ENCODE data around the gene GABPB2. TPM values are rescaled to one million over a fixed set of nuclear protein-coding genes. Genes with fewer than 3 reads are reported as not detected.

Gene GABPB2
- total and polyA plus RNA-seq, 2 of the 13 experiments (the other 11 are each of a cell fraction or from before 2014, with no cell fraction given) = 0.09 TPM; not detected in 1

DNA sequence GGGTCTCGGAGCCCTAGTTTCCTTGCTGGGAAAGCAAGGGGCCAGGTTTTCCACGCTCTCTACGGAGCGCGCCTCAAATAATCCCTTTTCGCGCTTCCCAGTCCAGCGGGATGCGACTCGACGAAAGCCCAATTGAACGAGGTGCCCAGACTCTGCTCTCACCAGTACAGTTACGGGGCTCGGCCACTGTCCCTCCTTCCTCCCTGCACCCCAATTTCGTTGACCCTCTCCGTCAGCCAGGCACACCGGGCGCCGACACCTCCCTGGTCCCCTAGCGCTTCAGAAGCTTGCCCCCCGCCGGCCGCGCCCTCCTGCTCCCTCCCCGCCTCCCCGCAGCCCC, 75.5 kb downstream of the GABPB2 start:
- no peak for DNase-seq (ENCODE audit: low spot score)
- WGBS (ENCODE audit: low lambda C conversion rate) = 29% methylated on average over 24 of the region's 26 CpGs
- Histone ChIP-seq H3K27ac (ENCODE audit: extremely low read length, insufficient read depth, low read length) (no peak overlapping the region), H3K36me3 (replicated peaks in 1 of 2; ENCODE audit: control insufficient read depth in 1 of 2, insufficient read depth in 2 of 2, low read length in 2 of 2) (no peaks in the 10 kb centered on the region), H4K20me1 (ENCODE audit: insufficient read depth, low read length) (no peaks in the 10 kb centered on the region), H3K4me3 (replicated peaks in 1 of 3; ENCODE audit: insufficient read depth in 1 of 3, low read depth in 2 of 3, low read length in 3 of 3) (peak overlapping the region; percentile 73 to 77 (median 77); a peak in 5 of 6 replicates), H3K9ac (ENCODE audit: insufficient read depth, low read depth, low read length) (peak overlapping the region; percentile 63; the same call in 1 of the 2 replicates), H3K4me2 (ENCODE audit: low read depth, low read length) (peak overlapping the region; percentile 81), H3K9me3 (ENCODE audit: low read length) (no peaks in the 10 kb centered on the region), H3K79me2 (ENCODE audit: insufficient read depth, low read length) (no peaks in the 10 kb centered on the region), H2AFZ (ENCODE audit: low read length) (no peak overlapping the region), H3K27me3 (ENCODE audit: control insufficient read depth in 1 of 2, insufficient read depth in 2 of 2, low read length in 2 of 2) (no peaks in the 10 kb centered on the region), H3K4me1 (ENCODE audit: insufficient read depth, low read length) (peaks cover 33% of the 10 kb centered on the region)
- TF ChIP-seq ZNF20 (CRISPR knock-in tag; IDR thresholded peaks at IDR 0.05) = no peak
- 0 out of 2 replicates have a peak, but pooled peaks have one; percentile 83 for TF ChIP-seq ZNF790 (CRISPR knock-in tag; IDR thresholded peaks at IDR 0.05; ENCODE audit: borderline replicate concordance)
- TF ChIP-seq ZBTB43 (CRISPR knock-in tag; conservative IDR thresholded peaks at IDR 0.05) = no peak
- no peak for TF ChIP-seq IKZF5 (CRISPR knock-in tag; IDR thresholded peaks at IDR 0.05)
- no peak for TF ChIP-seq TP53 (CRISPR knock-in tag; conservative IDR thresholded peaks at IDR 0.05)
- TF ChIP-seq FLYWCH1 (CRISPR knock-in tag; IDR thresholded peaks at IDR 0.05) = no peak
- TF ChIP-seq ZFAT (CRISPR knock-in tag; conservative IDR thresholded peaks at IDR 0.05) = no peak
- TF ChIP-seq DMAP1 (CRISPR knock-in tag; IDR thresholded peaks at IDR 0.05) = 0 out of 2 replicates have a peak, but pooled peaks have one; percentile 1
- TF ChIP-seq CBX5 (CRISPR knock-in tag; IDR thresholded peaks at IDR 0.05; ENCODE audit: borderline replicate concordance) = no peak
- TF ChIP-seq POLR2A (IDR thresholded peaks at IDR 0.05; ENCODE audit: insufficient read depth in 1 of 2, low read depth in 2 of 2, low read length in 2 of 2) = no peak
- no peak for TF ChIP-seq CENPX (CRISPR knock-in tag; IDR thresholded peaks at IDR 0.05)
- TF ChIP-seq ZNF138 (CRISPR knock-in tag; IDR thresholded peaks at IDR 0.05; ENCODE audit: low read depth) = 0 out of 2 replicates have a peak, but pooled peaks have one; percentile 3
- no peak for TF ChIP-seq RNF2 (conservative IDR thresholded peaks at IDR 0.05; ENCODE audit: low read depth)
- TF ChIP-seq HNRNPK (IDR thresholded peaks at IDR 0.05; ENCODE audit: low read depth, low read length, poor library complexity, severe bottlenecking) = no peak
- TF ChIP-seq ZNF543 (CRISPR knock-in tag; IDR thresholded peaks at IDR 0.05) = no peak
- no peak for TF ChIP-seq U2AF1 (optimal IDR thresholded peaks at IDR 0.05; ENCODE audit: low read depth, low read length)
- peak; percentile 3 for ATAC-seq
- CTCF ChIA-PET (ENCODE audit: low intra/inter-chr PET ratio, low total read pairs) = no interaction called here
- intact Hi-C loops (cut with micrococcal nuclease; ENCODE audit: unreplicated experiment) (loop anchor here (1.0 to 5.0 kb wide), 2 partner anchors 122 to 134 kb away; no protein-coding TSS in a partner anchor), in situ Hi-C loops (cut with HindIII; ENCODE audit: extremely low pct_ligation_motif_present, low pct_unique_long_range_greater_than_20kb) (no loop called here)
- no TSS peak for BruUV-seq (replicated peaks)
- POLR2A ChIA-PET = no interaction called here
- no peak for FAIRE-seq
